Jurkat, Clone E6-1 (cell line): ENCODE results near the gene GDF7.

Experiments
- DNase-seq: peaks from one replicate; pipeline ENCODE4 v3.0.0-alpha.2; 2011; ENCODE audit warnings: low read depth, low spot score
- H3K4me3 ChIP-seq: 2 replicates; pipeline ENCODE4 v1.5.1; 2011; ENCODE audit warnings: mild to moderate bottlenecking, low read length, control low read depth, moderate library complexity

The GDF7 gene

GRCh38 chr2:20626698-20627513, 40.0 kb upstream of the GDF7 start:
- DNase-seq, result no peak

GRCh38 chr2:20627712-20628380, 39.1 kb upstream of the GDF7 start:
- H3K4me3 ChIP-seq, result no peak overlapping the region
- DNase-seq, result no peak

More at GRCh38 chr2:20626698-20627513, 40.0 kb upstream of the GDF7 start:
- H3K4me3 ChIP-seq, result no peak overlapping the region

DNA sequence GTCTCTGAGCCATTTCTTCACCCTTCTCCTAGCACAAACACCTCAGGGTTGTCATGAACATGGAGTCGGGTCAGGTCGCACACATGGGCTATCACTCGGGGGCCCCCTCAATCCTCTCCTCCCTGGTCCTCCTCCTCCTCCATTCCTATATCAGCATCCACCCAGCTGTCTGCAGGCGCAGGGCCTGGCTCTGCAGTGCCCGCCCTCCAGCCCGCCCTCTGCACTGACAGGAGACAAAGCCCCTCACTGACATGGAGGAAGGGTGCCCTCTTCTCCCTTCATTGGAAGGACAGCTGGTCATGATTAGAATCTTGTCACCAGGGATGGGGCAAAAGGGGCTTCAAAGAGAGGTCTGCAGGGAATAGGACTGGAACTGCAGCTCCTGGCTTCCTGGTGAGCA, 37.8 kb upstream of the GDF7 start:
- no peak overlapping the region for H3K4me3 ChIP-seq

DNA sequence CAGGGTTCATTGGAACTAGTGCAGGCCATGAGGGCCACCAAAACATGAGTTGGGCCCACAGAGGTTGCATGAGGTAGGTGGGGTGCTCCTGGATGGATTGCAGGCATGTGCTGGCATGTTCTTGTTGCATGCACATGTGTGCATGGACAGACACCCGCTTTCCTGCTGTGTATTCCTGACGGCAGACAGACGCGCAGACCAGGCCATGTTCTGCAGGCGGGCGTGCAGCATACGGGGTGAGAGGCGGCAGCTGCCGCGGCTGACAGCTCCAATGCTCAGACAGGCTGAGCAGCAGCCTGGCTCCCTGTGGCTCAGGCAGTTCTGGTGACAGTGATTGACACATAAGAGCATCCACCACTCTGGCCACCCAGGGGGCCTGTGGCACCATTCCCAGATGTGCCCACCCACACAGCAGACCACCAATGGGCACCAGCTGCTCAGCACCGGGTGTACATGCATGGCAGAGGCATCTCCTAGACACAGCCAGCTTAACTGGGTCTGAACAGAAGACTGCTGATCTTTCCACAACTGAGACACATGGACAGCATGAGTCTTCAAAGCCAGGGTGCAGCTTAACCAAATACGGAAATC, 37.3 kb upstream of the GDF7 start:
- DNase-seq, result no peak
- no peak overlapping the region for H3K4me3 ChIP-seq

More for the DNA sequence above, 37.8 kb upstream of the GDF7 start:
- DNase-seq, result no peak

GRCh38 chr2:20630967-20631366, 36.0 kb upstream of the GDF7 start:
- no peak for DNase-seq
- no peak overlapping the region for H3K4me3 ChIP-seq

DNA sequence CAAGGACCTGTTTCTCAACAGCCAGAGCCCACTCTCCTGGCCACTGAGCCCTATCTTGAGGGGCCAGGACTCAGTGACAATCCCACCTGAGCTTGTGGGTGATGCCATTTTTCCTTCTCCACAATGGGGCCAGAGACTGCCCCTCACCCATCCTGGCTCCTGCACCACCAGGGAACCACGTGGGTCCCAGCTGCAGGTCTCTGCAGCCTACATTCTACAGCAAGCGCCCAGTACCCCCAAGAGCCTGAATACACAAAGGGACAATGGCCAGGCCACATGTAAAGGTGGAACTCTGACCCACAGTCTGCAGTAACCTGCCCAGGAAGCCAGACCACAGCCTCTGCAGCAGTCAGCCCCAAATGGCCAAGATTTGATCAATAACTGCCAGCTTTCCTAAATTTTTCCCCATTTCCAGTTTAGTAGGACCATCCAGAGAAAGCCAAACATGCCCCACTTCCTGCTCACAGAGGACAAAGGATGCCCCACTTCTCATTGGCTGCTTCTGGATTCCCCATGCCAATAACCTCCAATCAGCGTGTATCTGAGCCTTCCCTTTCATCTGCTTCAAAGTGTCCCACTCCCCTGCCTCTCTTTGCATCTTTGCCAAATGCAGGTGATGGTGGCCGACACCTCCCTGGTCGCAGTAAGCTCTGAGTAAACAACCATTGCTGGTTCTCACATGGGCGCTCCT, 35.2 kb upstream of the GDF7 start:
- no peak overlapping the region for H3K4me3 ChIP-seq
- no peak for DNase-seq

DNA sequence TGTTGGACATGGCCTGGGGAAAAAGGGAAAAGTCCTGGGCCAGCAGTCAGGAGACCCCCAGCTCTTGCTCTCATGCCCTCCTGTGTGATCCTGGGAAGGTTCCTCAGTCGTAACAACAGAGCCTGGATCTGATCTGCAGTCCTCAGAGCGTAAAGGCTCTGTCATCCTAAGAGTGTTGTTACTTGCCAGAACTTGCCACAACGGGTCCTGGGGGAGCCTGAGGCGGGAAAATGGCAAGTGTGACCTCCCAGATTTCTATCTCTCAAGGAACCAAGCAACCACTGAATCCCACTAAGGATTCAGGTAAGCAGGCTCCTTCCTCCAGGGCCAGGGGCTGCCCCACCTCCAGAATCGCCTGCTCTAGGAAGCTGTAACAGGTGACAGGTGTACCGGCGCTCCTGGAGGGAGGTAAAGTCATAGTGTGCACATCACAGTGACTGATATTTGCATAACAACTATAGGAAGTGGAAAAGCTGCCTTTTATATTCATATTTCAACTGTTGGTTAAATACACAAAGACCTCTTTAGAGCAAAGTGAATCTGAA, 34.4 kb upstream of the GDF7 start:
- no peak for DNase-seq
- H3K4me3 ChIP-seq, result no peak overlapping the region

GRCh38 chr2:20633001-20633400, 33.9 kb upstream of the GDF7 start:
- no peak for DNase-seq
- H3K4me3 ChIP-seq, result no peak overlapping the region

DNA sequence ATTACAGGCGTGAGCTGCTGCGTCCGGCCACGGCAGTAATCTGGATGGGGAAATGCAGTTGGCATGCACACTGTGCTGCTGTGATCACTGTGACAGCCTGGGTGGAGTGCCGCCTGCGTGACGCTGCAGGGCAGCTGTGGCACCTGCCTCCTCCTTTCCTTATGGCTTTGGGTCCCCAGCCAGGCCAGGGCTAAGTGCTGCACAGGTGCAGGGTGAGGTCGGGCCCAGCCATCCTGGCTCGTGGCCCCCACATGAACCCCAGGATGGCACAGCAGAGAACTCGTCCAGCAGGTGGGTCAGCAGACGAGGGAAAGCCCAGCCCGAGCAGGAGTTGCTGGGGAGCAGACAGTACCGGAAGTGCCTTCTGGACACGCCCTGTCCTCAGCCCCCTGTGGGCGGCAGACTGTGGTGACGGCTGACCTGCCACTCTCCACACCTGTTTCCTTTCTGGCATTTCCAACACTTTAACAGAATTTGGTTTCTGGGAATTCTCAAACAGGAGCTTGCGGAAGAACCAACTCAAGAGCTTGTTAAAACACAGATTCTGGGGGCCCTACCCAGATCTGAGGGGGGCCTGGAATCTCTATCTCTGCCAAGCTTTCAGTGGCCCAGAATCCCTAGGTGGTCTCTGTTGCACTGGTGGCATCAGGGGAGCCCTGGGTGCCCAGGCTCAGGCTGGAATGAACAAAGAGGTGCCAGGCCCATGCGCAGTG, 33.0 kb upstream of the GDF7 start:
- no peak overlapping the region for H3K4me3 ChIP-seq
- DNase-seq, result no peak

DNA sequence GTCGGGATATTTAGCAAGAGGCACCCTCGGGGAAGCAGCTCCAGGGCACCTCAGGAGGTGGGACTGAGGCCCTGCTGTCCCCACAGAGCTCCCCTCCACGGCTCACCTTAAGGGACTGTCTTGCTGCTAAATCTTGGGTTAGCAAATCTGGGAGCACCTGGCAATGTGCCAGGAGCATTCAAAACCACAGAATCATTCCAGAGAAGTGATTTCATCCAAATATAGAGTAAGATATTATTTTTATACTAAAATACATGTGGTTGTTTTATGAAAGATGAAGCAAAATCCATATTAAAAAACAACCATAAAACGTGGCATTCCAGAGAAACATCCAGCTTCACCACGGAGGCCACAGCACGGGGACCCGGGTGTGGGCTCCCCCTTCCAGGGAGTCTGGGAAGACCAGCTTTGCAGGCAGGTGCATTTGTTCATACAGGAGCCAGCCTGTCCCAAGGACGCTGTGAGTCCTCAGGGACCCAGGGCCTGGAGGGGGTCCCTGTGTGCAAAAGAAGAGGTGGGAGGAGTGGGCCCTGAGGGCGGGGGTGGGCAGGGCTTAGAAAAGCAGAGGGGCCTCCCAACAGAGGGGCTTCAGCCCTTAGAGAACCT, 32.3 kb upstream of the GDF7 start:
- no peak overlapping the region for H3K4me3 ChIP-seq
- no peak for DNase-seq

DNA sequence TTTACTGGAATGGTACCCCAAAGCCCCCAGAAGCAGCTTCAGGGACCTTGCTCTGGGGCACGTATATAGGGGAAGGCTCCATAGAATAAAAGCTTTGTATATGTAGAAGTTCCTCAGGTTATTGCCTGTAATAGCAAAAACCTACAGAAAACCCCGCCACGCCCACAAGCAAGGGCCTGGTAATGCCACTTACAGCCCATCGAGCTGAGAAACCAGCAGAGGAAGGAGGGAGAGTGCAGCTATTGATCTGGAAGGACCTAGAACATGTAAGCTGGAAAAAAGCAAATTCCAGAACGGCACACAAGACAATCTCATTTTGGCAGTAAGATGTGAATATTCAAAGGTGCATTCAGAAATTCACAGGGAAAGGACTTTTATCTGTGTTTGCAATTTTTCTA, 31.8 kb upstream of the GDF7 start:
- no peak overlapping the region for H3K4me3 ChIP-seq
- no peak for DNase-seq

GRCh38 chr2:20635675-20636584, 31.0 kb upstream of the GDF7 start:
- no peak overlapping the region for H3K4me3 ChIP-seq
- DNase-seq, result no peak

- H3K4me3 ChIP-seq, result no peak overlapping the region
These were observed 29.8 kb upstream of the GDF7 start for GRCh38 chr2:20637147-20637546.

GRCh38 chr2:20638014-20638413, 28.9 kb upstream of the GDF7 start:
- no peak for DNase-seq
- no peak overlapping the region for H3K4me3 ChIP-seq

More at GRCh38 chr2:20637147-20637546, 29.8 kb upstream of the GDF7 start:
- no peak for DNase-seq

- no peak for DNase-seq
- H3K4me3 ChIP-seq, result no peak overlapping the region
These were observed 28.1 kb upstream of the GDF7 start for GRCh38 chr2:20638646-20639430.

- H3K4me3 ChIP-seq, result no peak overlapping the region
- no peak for DNase-seq
These were observed 26.4 kb upstream of the GDF7 start for GRCh38 chr2:20640411-20641122.
